SK-N-SH treated with all-trans-retinoic acid at 6 μM for 48 hours (cell line): ENCODE measurements around the gene MID1.

Experiments
- ARNTL ChIP-seq: fragments of 450-650 bp; formaldehyde crosslinking; IDR thresholded peaks from 2 replicates; pipeline ENCODE4 v1.5.0; 2020; ENCODE audit warnings: low read depth, mild to moderate bottlenecking, moderate library complexity, borderline replicate concordance
- BACH2 ChIP-seq: fragments of 250-450 bp; sonication (Bioruptor Pico); IDR thresholded peaks from 2 replicates; pipeline ENCODE4 v1.9.0; 2021; ENCODE audit warnings: mild to moderate bottlenecking, borderline replicate concordance
- CREB5 ChIP-seq: fragments of 250-450 bp; sonication (Bioruptor Pico); IDR thresholded peaks from 2 replicates; pipeline ENCODE4 v1.5.1; 2020; ENCODE audit warnings: low read depth, mild to moderate bottlenecking, moderate library complexity
- CSRNP3 ChIP-seq: fragments of 250-450 bp; sonication (Bioruptor Pico); IDR thresholded peaks from 2 replicates; pipeline ENCODE4 v1.5.1; 2021; ENCODE audit warnings: mild to moderate bottlenecking, moderate library complexity
- ISL1 ChIP-seq: fragments of 250-450 bp; sonication (Bioruptor Pico); IDR thresholded peaks from 2 replicates; pipeline ENCODE4 v2.1.2; 2022; ENCODE audit warnings: mild to moderate bottlenecking, moderate library complexity
- PATZ1 ChIP-seq: fragments of 250-450 bp; sonication (Bioruptor Pico); IDR thresholded peaks from 2 replicates; pipeline ENCODE4 v1.8.0; 2020; ENCODE audit warnings: mild to moderate bottlenecking, moderate library complexity, borderline replicate concordance
- PPARA ChIP-seq: fragments of 250-450 bp; sonication (Bioruptor Pico); IDR thresholded peaks from 2 replicates; pipeline ENCODE4 v1.5.0; 2020; ENCODE audit warnings: mild to moderate bottlenecking, borderline replicate concordance
- ZFP3 ChIP-seq: fragments of 250-450 bp; sonication (Bioruptor Pico); IDR thresholded peaks from 2 replicates; pipeline ENCODE4 v1.5.0; 2020; ENCODE audit warnings: mild to moderate bottlenecking, moderate library complexity
- ZFP30 ChIP-seq: fragments of 450-650 bp; formaldehyde crosslinking; IDR thresholded peaks from 2 replicates; pipeline ENCODE4 v1.5.0; 2022; ENCODE audit warnings: mild to moderate bottlenecking, moderate library complexity
- ZNF565 ChIP-seq: fragments of 450-650 bp; formaldehyde crosslinking; conservative IDR thresholded peaks from 2 replicates; pipeline ENCODE4 v1.5.0; 2020; ENCODE audit warnings: low read depth, mild to moderate bottlenecking, moderate library complexity
- ZNF70 ChIP-seq: fragments of 450-650 bp; formaldehyde crosslinking; IDR thresholded peaks from 2 replicates; pipeline ENCODE4 v1.5.0; 2020; ENCODE audit warnings: mild to moderate bottlenecking, moderate library complexity

GRCh38 chrX:10569946-10570345 lies 50.4 kb downstream of the MID1 start:
- TF ChIP-seq ISL1 (CRISPR knock-in tag), result no peak
- TF ChIP-seq ZFP30 (CRISPR knock-in tag), result no peak
- no peak for TF ChIP-seq PPARA (CRISPR knock-in tag)
- TF ChIP-seq BACH2 (CRISPR knock-in tag), result no peak
- TF ChIP-seq CSRNP3 (CRISPR knock-in tag), result no peak
- no peak for TF ChIP-seq ZNF70 (CRISPR knock-in tag)
- no peak for TF ChIP-seq ZFP3 (CRISPR knock-in tag)
- no peak for TF ChIP-seq PATZ1 (CRISPR knock-in tag)
- no peak for TF ChIP-seq ZNF565 (CRISPR knock-in tag)
- no peak for TF ChIP-seq CREB5 (CRISPR knock-in tag)
- TF ChIP-seq ARNTL (CRISPR knock-in tag), result no peak
